Duodenal mucosa (tissue), 2 donors: ENCODE data around the gene FAM83F.

Experiments
- H3K27ac ChIP-seq: one replicate; pipeline ENCODE4 v1.7.0; 2013; ENCODE audit warnings: low read depth, low read length
- H3K27me3 ChIP-seq, 2 donors: one replicate each; pipeline ENCODE4 v1.7.0; 2013; ENCODE audit warnings: low read length in 2 of 2, control low read depth in 1 of 2; ENCODE audit not compliant: insufficient read depth in 2 of 2, control insufficient read depth in 1 of 2
- H3K36me3 ChIP-seq, 2 donors: one replicate each; pipeline ENCODE4 v1.7.0; 2013; ENCODE audit warnings: low read length in 2 of 2, control low read depth in 1 of 2; ENCODE audit not compliant: insufficient read depth in 2 of 2, control insufficient read depth in 1 of 2
- H3K4me1 ChIP-seq, 2 donors: one replicate each; pipeline ENCODE4 v1.7.0; 2013; ENCODE audit warnings: low read length in 2 of 2, control low read depth in 1 of 2; ENCODE audit not compliant: insufficient read depth in 2 of 2, control insufficient read depth in 1 of 2
- H3K4me3 ChIP-seq, 2 donors: one replicate each; pipeline ENCODE4 v1.7.0; 2013; ENCODE audit warnings: low read length in 2 of 2, low read depth in 1 of 2
- H3K9ac ChIP-seq, 2 donors: one replicate each; pipeline ENCODE4 v1.7.0; 2013; ENCODE audit warnings: low read length in 2 of 2, low read depth in 1 of 2
- H3K9me3 ChIP-seq, 2 donors: one replicate each; pipeline ENCODE4 v1.7.0; 2013; ENCODE audit warnings: low read length in 2 of 2, control low read depth in 1 of 2; ENCODE audit not compliant: control insufficient read depth in 1 of 2

Gene FAM83F

GRCh38 chr22:40025856-40026255, 31.1 kb downstream of the FAM83F start:
- Histone ChIP-seq H3K36me3 (peaks cover 0 to 23% of the 10 kb centered on the region in 2 donors), H3K4me1 (peaks cover 0 to 7% of the 10 kb centered on the region in 2 donors), H3K9me3 (no peaks in the 10 kb centered on the region), H3K27ac (no peak overlapping the region), H3K9ac (no peak overlapping the region), H3K4me3 (no peak overlapping the region), H3K27me3 (no peaks in the 10 kb centered on the region)

DNA sequence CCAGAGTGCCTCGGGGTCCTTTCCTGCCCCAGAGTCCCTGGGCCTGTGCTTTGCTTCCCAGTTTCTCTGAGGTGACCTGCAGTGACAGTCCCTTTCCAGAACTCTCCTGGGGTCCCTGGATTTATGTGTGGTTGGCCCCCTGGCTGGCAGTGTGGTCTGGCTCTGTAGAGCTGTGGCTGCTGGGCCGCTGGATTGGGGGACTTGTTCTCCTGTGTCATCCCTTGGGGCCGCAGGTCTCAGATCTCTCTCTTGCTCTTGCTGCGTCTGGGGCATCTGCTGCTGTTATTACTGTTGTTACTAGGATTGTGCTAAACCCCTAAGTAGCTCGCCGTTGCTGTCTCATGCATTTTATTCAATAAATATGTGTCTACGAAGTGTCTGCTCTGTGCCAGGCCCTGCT, 31.9 kb downstream of the FAM83F start:
- Histone ChIP-seq H3K27ac (no peak overlapping the region), H3K9me3 (no peaks in the 10 kb centered on the region), H3K4me1 (peaks cover 0 to 7% of the 10 kb centered on the region in 2 donors), H3K4me3 (no peak overlapping the region), H3K9ac (no peak overlapping the region), H3K36me3 (peaks cover 0 to 16% of the 10 kb centered on the region in 2 donors), H3K27me3 (no peaks in the 10 kb centered on the region)

DNA sequence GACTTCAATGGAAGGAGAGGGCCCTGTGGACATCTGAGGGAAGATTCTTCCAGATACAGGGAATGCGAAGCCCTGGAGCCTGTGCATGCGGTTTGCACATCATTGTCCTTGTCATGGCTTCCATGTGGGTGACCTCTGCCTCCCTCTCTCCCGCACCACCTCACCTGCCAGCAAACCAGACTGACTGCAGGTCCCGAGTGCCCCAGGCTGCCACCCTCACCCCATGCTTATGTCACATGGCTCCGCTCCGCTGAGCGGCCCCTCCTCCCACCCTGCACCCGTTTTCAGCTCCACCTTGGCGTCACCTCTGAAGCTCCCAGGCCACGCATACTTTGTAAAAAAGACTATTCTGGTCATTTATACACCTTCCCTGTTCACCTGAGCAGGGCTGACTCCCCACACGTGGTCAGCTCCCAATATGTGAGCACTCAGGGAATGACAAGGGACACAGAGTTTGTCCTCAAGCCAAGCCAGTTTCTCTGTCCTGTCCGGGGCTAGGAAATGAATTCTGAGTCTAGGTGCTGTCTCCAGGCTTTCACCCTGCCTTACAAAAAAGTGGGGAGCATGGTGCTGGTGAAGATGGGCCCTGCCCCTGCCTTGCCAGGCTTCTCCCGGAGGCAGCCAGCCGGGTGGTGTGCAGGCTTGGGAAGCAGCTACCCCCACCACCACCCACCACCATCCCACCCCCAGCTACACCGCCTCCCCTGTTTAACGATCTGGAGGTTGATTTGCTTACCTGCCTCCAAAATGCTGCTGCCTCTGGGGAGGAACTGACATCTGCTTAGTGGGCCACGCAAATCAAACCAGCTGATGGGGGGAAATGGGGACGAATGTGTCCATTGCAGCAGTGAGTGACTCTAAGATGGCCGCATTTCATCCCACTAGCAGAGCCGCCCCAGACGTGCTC, 32.7 kb downstream of the FAM83F start:
- no peak overlapping the region for H3K27ac ChIP-seq
- peaks cover 0 to 12% of the 10 kb centered on the region in 2 donors for H3K36me3 ChIP-seq

GRCh38 chr22:40028098-40028425, 33.3 kb downstream of the FAM83F start:
- Histone ChIP-seq H3K4me3 (no peak overlapping the region), H3K4me1 (peaks cover 0 to 7% of the 10 kb centered on the region in 2 donors), H3K27me3 (no peaks in the 10 kb centered on the region), H3K9me3 (no peaks in the 10 kb centered on the region), H3K9ac (no peak overlapping the region), H3K27ac (no peak overlapping the region), H3K36me3 (peaks cover 0 to 12% of the 10 kb centered on the region in 2 donors)

More for the DNA sequence above, 32.7 kb downstream of the FAM83F start:
- peaks cover 0 to 7% of the 10 kb centered on the region in 2 donors for H3K4me1 ChIP-seq
- H3K9ac ChIP-seq, result no peak overlapping the region
- H3K4me3 ChIP-seq, result no peak overlapping the region
- no peaks in the 10 kb centered on the region for H3K27me3 ChIP-seq
- H3K9me3 ChIP-seq, result no peaks in the 10 kb centered on the region

DNA sequence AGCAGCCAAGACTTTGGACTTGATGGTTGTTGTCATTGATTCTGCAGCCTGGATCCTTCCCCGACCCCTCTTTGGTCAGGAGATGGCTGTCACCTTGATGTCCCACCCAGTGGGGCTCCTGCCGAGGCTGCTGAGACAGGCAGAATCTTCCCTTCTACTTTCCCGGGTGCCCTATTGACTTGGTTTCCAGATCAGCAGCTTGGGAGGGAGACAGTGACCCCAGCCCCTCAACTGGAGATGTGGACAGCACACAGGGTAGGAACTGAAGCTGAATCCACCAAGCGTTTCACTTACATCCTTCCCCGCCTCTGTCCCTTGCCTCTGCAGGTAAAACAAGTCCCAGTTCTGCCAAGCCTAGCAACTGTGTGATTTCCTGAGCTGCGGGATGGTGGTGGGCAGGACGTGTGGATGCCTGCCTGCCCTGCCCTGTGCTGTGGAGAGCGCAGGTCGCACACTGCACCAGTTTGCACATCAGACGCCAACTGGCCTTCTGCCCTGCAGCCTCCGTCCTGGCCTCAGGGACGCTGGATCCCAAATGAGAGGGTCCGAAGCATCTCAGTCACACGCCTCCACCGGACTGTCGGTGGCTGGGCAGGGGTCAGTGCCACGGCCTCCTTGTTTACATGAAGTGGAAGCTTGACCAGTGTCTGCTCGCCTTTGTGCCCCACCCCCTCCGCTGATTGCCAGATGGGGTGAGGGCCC, 34.6 kb downstream of the FAM83F start:
- peaks cover under 1 to 12% of the 10 kb centered on the region in 2 donors for H3K36me3 ChIP-seq
- no peaks in the 10 kb centered on the region for H3K9me3 ChIP-seq
- H3K9ac ChIP-seq, result no peak overlapping the region
- peaks cover 0 to 6% of the 10 kb centered on the region in 2 donors for H3K4me1 ChIP-seq
- H3K4me3 ChIP-seq, result no peak overlapping the region
- H3K27ac ChIP-seq, result no peak overlapping the region
- no peaks in the 10 kb centered on the region for H3K27me3 ChIP-seq

DNA sequence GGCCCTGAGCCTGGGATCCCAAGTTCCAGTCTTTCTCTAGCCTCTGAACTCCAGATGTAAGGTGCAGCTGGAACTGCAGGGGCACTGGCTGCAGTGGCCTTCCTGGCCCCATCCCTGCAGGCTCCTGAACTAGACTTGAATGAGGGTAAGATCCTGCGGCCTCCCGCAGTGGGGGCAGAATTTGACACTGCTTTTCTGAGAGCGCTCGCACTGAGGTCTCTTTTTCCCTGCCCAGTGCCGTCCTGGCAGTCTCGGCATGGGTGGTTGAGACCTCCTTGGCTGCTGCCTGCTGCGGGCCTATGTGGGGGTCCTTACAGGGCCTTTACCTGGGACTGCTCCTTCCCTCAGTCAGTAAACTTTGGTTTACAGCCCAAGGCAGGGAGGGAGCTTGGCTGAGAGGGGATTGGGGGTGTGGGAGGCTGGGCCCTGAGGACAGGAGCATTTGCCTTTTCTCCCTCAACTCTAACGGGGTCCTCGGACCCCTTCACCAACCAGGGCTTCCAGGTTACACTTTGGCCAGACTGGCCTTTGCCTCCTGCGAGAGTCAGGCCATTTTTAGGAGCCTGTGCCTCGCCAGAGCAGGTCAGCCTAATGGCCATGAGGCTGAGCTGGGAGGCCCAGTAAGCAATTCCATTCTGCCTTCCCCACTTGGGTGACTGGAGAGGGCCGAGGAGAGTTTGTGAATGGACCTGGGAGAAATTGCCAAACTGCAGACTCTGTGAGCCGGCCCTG, 35.4 kb downstream of the FAM83F start:
- Histone ChIP-seq H3K36me3 (peaks cover 4 to 12% of the 10 kb centered on the region in 2 donors), H3K4me3 (no peak overlapping the region), H3K27ac (no peak overlapping the region), H3K27me3 (no peaks in the 10 kb centered on the region), H3K4me1 (no peaks in the 10 kb centered on the region), H3K9me3 (no peaks in the 10 kb centered on the region), H3K9ac (no peak overlapping the region)

DNA sequence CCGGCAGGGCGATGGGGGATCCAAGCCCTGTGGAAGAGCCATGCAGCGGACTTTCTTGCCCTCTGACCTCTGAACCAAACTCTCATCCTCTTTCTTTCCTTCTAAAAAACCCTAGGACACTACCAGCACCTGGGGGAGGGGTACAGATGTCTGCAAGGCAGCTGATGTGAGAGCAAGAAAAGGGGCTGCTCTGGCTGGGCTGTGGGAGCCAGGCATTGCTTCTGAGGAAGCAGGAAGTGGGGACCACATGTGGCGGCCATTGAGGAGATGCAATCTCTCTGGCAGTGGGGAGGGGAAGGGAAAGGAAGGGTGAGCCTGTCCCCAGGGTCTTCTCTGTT, 36.0 kb downstream of the FAM83F start:
- Histone ChIP-seq H3K4me3 (no peak overlapping the region), H3K27me3 (no peaks in the 10 kb centered on the region), H3K9ac (no peak overlapping the region), H3K4me1 (no peaks in the 10 kb centered on the region), H3K9me3 (no peaks in the 10 kb centered on the region), H3K36me3 (peaks cover 4 to 12% of the 10 kb centered on the region in 2 donors), H3K27ac (no peak overlapping the region)

GRCh38 chr22:40031766-40032470, 37.2 kb downstream of the FAM83F start:
- Histone ChIP-seq H3K4me1 (no peaks in the 10 kb centered on the region), H3K9me3 (no peaks in the 10 kb centered on the region), H3K9ac (no peak overlapping the region)

GRCh38 chr22:40033586-40034380, 39.0 kb downstream of the FAM83F start:
- no peaks in the 10 kb centered on the region for H3K4me1 ChIP-seq
- no peak overlapping the region for H3K9ac ChIP-seq
- H3K9me3 ChIP-seq, result no peaks in the 10 kb centered on the region
- peaks cover 3 to 4% of the 10 kb centered on the region in 2 donors for H3K36me3 ChIP-seq
- H3K27me3 ChIP-seq, result no peaks in the 10 kb centered on the region
- H3K4me3 ChIP-seq, result no peak overlapping the region
- no peak overlapping the region for H3K27ac ChIP-seq

More at GRCh38 chr22:40031766-40032470, 37.2 kb downstream of the FAM83F start:
- H3K27ac ChIP-seq, result no peak overlapping the region
- H3K36me3 ChIP-seq, result peaks cover 4 to 11% of the 10 kb centered on the region in 2 donors
- H3K4me3 ChIP-seq, result no peak overlapping the region
- no peaks in the 10 kb centered on the region for H3K27me3 ChIP-seq
